A673 (cell line): ENCODE data around the gene CAV1. TPM values are rescaled to one million over a fixed set of nuclear protein-coding genes. Genes with fewer than 3 reads are reported as not detected.

Experiments used
- BruUV-seq: library from RNA; stranded (reverse); fragments of 400-500 nt; replicated peaks from 2 replicates; lab custom pipeline; 2021; lab: Mats Ljungman, UMichigan
- CTCF ChIA-PET: fragments of 300-600 bp; sonication (Branson Sonifier 250); formaldehyde crosslinking; loops from one replicate; lab custom pipeline; 2022; ENCODE audit warnings: antibody characterized with exemption; lab: Charles Lee
- POLR2A ChIA-PET: fragments of 300-600 bp; sonication (Branson Sonifier 250); formaldehyde crosslinking; loops from one replicate; lab custom pipeline; 2022; ENCODE audit warnings: antibody characterized with exemption; ENCODE audit not compliant: low non-redundant PET; lab: Charles Lee
- DNase-seq: peaks from one replicate; pipeline ENCODE4 v3.0.0-alpha.2; 2015; ENCODE audit warnings: low spot score
- H3K27ac ChIP-seq: fragments of 200-600 bp; sonication (generic); 2 replicates; pipeline ENCODE4 v1.5.1; 2016; ENCODE audit warnings: mixed run types, low read depth, mild to moderate bottlenecking, mixed read lengths, antibody characterized with exemption, low read length; ENCODE audit not compliant: poor library complexity, severe bottlenecking
- H3K27me3 ChIP-seq: fragments of 200-600 bp; sonication (generic); replicated peaks from 2 replicates; pipeline ENCODE4 v1.6.1; 2017; ENCODE audit warnings: mixed run types, low read depth, mild to moderate bottlenecking, mixed read lengths, antibody characterized with exemption, low read length; ENCODE audit not compliant: insufficient read depth, poor library complexity
- H3K36me3 ChIP-seq: fragments of 200-600 bp; sonication (generic); 2 replicates; pipeline ENCODE4 v1.6.1; 2016; ENCODE audit warnings: mixed run types, mild to moderate bottlenecking, mixed read lengths, antibody characterized with exemption, low read length; ENCODE audit not compliant: insufficient read depth, poor library complexity, severe bottlenecking
- H3K4me1 ChIP-seq: fragments of 200-600 bp; sonication (generic); 2 replicates; pipeline ENCODE4 v1.6.1; 2017; ENCODE audit warnings: mixed run types, mild to moderate bottlenecking, mixed read lengths, antibody characterized with exemption, low read length; ENCODE audit not compliant: insufficient read depth, poor library complexity, severe bottlenecking
- H3K4me3 ChIP-seq: fragments of 200-600 bp; sonication (generic); 2 replicates; pipeline ENCODE4 v1.5.1; 2016; ENCODE audit warnings: low read depth, mixed run types, mild to moderate bottlenecking, mixed read lengths, low read length; ENCODE audit not compliant: poor library complexity, severe bottlenecking
- H3K9me3 ChIP-seq: fragments of 200-600 bp; sonication (generic); 2 replicates; pipeline ENCODE4 v1.6.1; 2016; ENCODE audit warnings: mixed run types, low read depth, mild to moderate bottlenecking, mixed read lengths, antibody characterized with exemption, low read length; ENCODE audit not compliant: poor library complexity, severe bottlenecking
- CTCF ChIP-seq: fragments of 300-800, 200-600 bp; sonication (generic); conservative IDR thresholded peaks from 2 replicates; pipeline ENCODE4 v1.5.1; 2017; ENCODE audit warnings: low read depth, mild to moderate bottlenecking, antibody characterized with exemption, low read length, moderate library complexity, mixed read lengths
- EZH2 ChIP-seq: fragments of 200-600 bp; sonication (generic); IDR thresholded peaks from 2 replicates; pipeline ENCODE4 v1.6.1; 2017; ENCODE audit warnings: borderline replicate concordance, low read depth, mild to moderate bottlenecking, mixed read lengths, antibody characterized with exemption, low read length; ENCODE audit not compliant: poor library complexity, severe bottlenecking
- intact Hi-C: fragments of 100-400 bp; cut with micrococcal nuclease; formaldehyde crosslinking; loops from one replicate; pipeline ENCODE4 v1.10.0; 2022; ENCODE audit not compliant: unreplicated experiment
- total RNA-seq: library from RNA; stranded (reverse); gene quantifications from 2 replicates; pipeline ENCODE4 v1.2.3, GENCODE V29; 2021

Gene CAV1
- total RNA-seq, 1 experiment from 2014 or later, result 2,074 TPM

- H3K9me3 ChIP-seq, result no peaks in the 10 kb centered on the region
- DNase-seq, result no peak
- H3K36me3 ChIP-seq, result no peaks in the 10 kb centered on the region
- no peaks in the 10 kb centered on the region for H3K27me3 ChIP-seq
- no peak for TF ChIP-seq CTCF
- no peak for TF ChIP-seq EZH2
- H3K27ac ChIP-seq, result no peak overlapping the region
- no TSS peak for BruUV-seq
- ChIA-PET POLR2A (no interaction called here), CTCF (no interaction called here)
- H3K4me3 ChIP-seq, result no peak overlapping the region
- intact Hi-C loops, result no loop called here
- peaks cover 45% of the 10 kb centered on the region for H3K4me1 ChIP-seq
Measured at GRCh38 chr7:116595063-116595462, 70.2 kb downstream of the CAV1 start.

GRCh38 chr7:116597384-116597783, 72.5 kb downstream of the CAV1 start:
- no TSS peak for BruUV-seq
- ChIA-PET POLR2A (no interaction called here), CTCF (no interaction called here)
- no peak for DNase-seq
- TF ChIP-seq EZH2 (no peak), CTCF (no peak)
- no peaks in the 10 kb centered on the region for H3K36me3 ChIP-seq
- no peak overlapping the region for H3K4me3 ChIP-seq
- peaks cover 29% of the 10 kb centered on the region for H3K4me1 ChIP-seq
- H3K27me3 ChIP-seq, result no peaks in the 10 kb centered on the region
- intact Hi-C loops, result no loop called here
- H3K9me3 ChIP-seq, result no peaks in the 10 kb centered on the region
- H3K27ac ChIP-seq, result no peak overlapping the region

GRCh38 chr7:116598278-116598677, 73.4 kb downstream of the CAV1 start:
- Histone ChIP-seq H3K27me3 (no peaks in the 10 kb centered on the region), H3K4me3 (no peak overlapping the region), H3K4me1 (peaks cover 20% of the 10 kb centered on the region), H3K27ac (no peak overlapping the region), H3K9me3 (no peaks in the 10 kb centered on the region), H3K36me3 (no peaks in the 10 kb centered on the region)
- ChIA-PET POLR2A (no interaction called here), CTCF (no interaction called here)
- intact Hi-C loops, result no loop called here
- BruUV-seq, result no TSS peak
- no peak for DNase-seq
- TF ChIP-seq CTCF, result peak; percentile 50
- no peak for TF ChIP-seq EZH2
